ENCODE results near the gene MEF2D.

MEF2D gene

DNA sequence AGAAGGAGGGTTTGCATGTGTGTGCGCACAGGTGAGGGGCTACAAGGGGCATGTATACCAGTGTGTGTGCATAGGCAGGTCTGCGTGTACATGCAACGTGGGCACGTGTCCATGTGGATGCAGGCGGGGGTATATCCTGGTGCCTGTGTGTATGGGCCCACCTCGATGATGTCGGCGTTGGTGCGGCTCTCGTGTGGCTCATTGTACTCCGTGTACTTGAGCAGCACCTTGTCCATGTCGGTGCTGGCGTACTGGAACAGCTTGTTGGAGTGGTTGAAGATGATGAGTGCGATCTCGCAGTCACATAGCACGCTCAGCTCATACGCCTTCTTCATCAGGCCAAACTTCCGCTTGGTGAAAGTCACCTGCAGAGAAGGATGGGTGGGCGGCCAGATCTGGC, 18.3 kb downstream of the MEF2D start:
- Histone ChIP-seq H3K4me3 (ENCODE audit: low read length) (no peak overlapping the region), H3K27ac (ENCODE audit: low read length) (peak overlapping the region; percentile 53), H3K79me2 (ENCODE audit: low read length) (peaks cover 36% of the 10 kb centered on the region)

DNA sequence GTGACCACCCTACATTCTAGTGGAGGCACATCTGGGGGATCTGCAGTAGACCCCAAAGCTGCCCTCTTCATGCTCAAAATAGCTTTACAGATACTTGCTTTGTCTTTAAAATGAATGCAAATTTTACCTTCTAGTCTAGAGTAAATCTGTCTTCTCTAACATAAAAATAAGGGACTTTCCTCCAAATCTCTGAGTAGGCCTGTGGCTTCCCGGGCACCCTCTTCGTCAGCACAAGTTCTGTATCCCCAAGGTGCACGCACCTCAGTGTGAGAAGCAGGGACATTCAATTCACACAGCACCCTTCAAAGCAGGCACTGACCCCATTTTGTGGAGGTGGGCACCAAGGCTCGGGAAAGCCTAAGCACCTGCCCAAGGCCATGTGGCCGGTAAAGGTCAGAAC, 19.0 kb downstream of the MEF2D start:
- H3K9ac ChIP-seq (ENCODE audit: low read length): peak overlapping the region; percentile 36
- peaks cover 32% of the 10 kb centered on the region for H3K4me1 ChIP-seq (ENCODE audit: low read length)
- peak overlapping the region; percentile 54 for H3K4me2 ChIP-seq (ENCODE audit: low read length)

More for the DNA sequence above, 18.3 kb downstream of the MEF2D start:
- Histone ChIP-seq H3K36me3 (replicated peaks; ENCODE audit: low read depth, low read length) (peaks cover 56% of the 10 kb centered on the region), H2AFZ (ENCODE audit: low read depth, low read length) (no peak overlapping the region), H3K4me2 (ENCODE audit: low read length) (peak overlapping the region; percentile 54; the same call in 1 of the 2 replicates), H3K27me3 (ENCODE audit: low read depth, low read length) (no peaks in the 10 kb centered on the region), H4K20me1 (ENCODE audit: insufficient read depth, low read length) (peaks cover 49% of the 10 kb centered on the region), H3K4me1 (ENCODE audit: low read length) (peaks cover 40% of the 10 kb centered on the region), H3K9me3 (ENCODE audit: insufficient read depth, low read length) (no peaks in the 10 kb centered on the region), H3K9ac (ENCODE audit: low read length) (no peak overlapping the region)
- no peak for TF ChIP-seq EZH2phosphoT487 (IDR thresholded peaks at IDR 0.05; ENCODE audit: low read depth)
- TF ChIP-seq, protein P1, sequence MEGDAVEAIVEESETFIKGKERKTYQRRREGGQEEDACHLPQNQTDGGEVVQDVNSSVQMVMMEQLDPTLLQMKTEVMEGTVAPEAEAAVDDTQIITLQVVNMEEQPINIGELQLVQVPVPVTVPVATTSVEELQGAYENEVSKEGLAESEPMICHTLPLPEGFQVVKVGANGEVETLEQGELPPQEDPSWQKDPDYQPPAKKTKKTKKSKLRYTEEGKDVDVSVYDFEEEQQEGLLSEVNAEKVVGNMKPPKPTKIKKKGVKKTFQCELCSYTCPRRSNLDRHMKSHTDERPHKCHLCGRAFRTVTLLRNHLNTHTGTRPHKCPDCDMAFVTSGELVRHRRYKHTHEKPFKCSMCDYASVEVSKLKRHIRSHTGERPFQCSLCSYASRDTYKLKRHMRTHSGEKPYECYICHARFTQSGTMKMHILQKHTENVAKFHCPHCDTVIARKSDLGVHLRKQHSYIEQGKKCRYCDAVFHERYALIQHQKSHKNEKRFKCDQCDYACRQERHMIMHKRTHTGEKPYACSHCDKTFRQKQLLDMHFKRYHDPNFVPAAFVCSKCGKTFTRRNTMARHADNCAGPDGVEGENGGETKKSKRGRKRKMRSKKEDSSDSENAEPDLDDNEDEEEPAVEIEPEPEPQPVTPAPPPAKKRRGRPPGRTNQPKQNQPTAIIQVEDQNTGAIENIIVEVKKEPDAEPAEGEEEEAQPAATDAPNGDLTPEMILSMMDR (IDR thresholded peaks at IDR 0.05; ENCODE audit: low read depth, low read length): no peak

DNA sequence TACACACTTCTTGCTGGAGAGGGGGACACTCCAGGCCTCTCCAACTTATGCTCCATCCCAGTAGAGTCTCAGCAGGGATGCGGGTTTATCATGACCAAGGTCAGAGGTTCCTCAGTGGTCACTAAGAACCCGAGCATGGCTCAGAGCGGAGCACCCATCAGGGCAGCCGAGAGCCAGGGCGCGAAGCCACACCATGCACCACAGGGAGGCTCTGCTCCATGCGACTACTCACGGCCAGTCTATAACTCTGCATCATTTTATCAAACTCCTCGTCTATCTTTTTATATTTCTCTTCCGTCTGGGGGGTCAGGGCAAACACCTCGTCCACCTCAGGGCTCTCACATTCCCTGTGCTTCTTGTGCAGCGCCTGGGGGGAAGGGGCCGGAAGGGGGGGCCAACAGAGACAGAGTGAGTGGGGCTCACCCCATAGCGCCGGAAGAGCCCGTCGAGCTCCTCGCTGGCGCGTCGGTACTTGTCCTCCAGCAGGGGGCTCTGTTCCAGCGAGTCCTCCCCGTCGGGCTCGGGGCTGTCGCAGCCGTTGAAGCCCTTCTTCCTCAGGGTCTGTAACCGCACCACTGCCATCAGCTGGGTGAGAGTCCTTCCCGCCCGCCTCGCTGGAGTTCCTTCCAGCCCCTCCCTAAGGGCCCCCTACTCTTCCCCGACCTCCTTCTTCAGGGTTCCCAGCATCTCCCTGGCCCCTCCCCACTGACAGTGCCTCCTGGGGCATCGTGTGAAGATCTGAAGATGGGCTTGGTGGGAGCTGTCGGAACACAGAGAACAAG, 20.0 kb downstream of the MEF2D start:
- Histone ChIP-seq H2AFZ (ENCODE audit: low read depth, low read length) (no peak overlapping the region), H3K27me3 (ENCODE audit: low read depth, low read length) (no peaks in the 10 kb centered on the region), H3K36me3 (replicated peaks; ENCODE audit: low read depth, low read length) (peaks cover 62% of the 10 kb centered on the region), H3K9ac (ENCODE audit: low read length) (peak overlapping the region; percentile 36), H3K4me2 (ENCODE audit: low read length) (peak overlapping the region; percentile 54), H3K4me1 (ENCODE audit: low read length) (peaks cover 30% of the 10 kb centered on the region), H3K79me2 (ENCODE audit: low read length) (peaks cover 20% of the 10 kb centered on the region), H3K27ac (ENCODE audit: low read length) (peak overlapping the region; percentile 53), H4K20me1 (ENCODE audit: insufficient read depth, low read length) (peaks cover 34% of the 10 kb centered on the region), H3K9me3 (ENCODE audit: insufficient read depth, low read length) (no peaks in the 10 kb centered on the region), H3K4me3 (ENCODE audit: low read length) (peak overlapping the region; percentile 36)
- no peak for TF ChIP-seq EZH2phosphoT487 (IDR thresholded peaks at IDR 0.05; ENCODE audit: low read depth)
- TF ChIP-seq, protein P1 (IDR thresholded peaks at IDR 0.05; ENCODE audit: low read depth, low read length): peak; percentile 86

More for the DNA sequence above, 19.0 kb downstream of the MEF2D start:
- H3K4me3 ChIP-seq (ENCODE audit: low read length): peak overlapping the region; percentile 36; the same call in 1 of the 2 replicates
- H3K36me3 ChIP-seq (replicated peaks; ENCODE audit: low read depth, low read length): peaks cover 60% of the 10 kb centered on the region
- no peaks in the 10 kb centered on the region for H3K9me3 ChIP-seq (ENCODE audit: insufficient read depth, low read length)
- peaks cover 41% of the 10 kb centered on the region for H4K20me1 ChIP-seq (ENCODE audit: insufficient read depth, low read length)
- TF ChIP-seq EZH2phosphoT487 (IDR thresholded peaks at IDR 0.05; ENCODE audit: low read depth): no peak
- TF ChIP-seq, protein P1 (IDR thresholded peaks at IDR 0.05; ENCODE audit: low read depth, low read length): no peak
- H2AFZ ChIP-seq (ENCODE audit: low read depth, low read length): no peak overlapping the region
- no peaks in the 10 kb centered on the region for H3K27me3 ChIP-seq (ENCODE audit: low read depth, low read length)
- peak overlapping the region; percentile 53 for H3K27ac ChIP-seq (ENCODE audit: low read length)
- H3K79me2 ChIP-seq (ENCODE audit: low read length): peaks cover 28% of the 10 kb centered on the region

DNA sequence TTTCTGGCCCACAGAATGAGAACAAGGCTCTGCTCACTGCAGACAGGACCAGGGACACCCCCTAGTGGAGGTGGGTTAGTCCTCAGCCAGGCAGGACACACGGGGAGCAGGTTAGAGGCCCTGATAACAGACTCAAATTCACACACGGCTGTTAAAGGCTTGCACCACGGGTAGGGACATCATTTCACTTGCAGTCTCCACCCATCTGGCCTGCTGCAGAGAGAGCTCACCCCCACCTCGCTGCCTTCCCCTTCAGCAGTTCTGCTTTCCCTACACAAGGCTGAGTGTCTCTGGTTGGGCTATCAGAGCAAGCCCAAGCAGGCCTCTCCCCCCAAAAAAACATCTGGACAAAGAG, 20.6 kb downstream of the MEF2D start:
- Histone ChIP-seq H3K36me3 (replicated peaks; ENCODE audit: low read depth, low read length) (peaks cover 68% of the 10 kb centered on the region), H3K27me3 (ENCODE audit: low read depth, low read length) (no peaks in the 10 kb centered on the region), H3K4me3 (ENCODE audit: low read length) (no peak overlapping the region), H3K4me2 (ENCODE audit: low read length) (no peak overlapping the region), H4K20me1 (ENCODE audit: insufficient read depth, low read length) (peaks cover 30% of the 10 kb centered on the region), H3K79me2 (ENCODE audit: low read length) (peaks cover 16% of the 10 kb centered on the region), H3K9me3 (ENCODE audit: insufficient read depth, low read length) (no peaks in the 10 kb centered on the region), H2AFZ (ENCODE audit: low read depth, low read length) (no peak overlapping the region), H3K9ac (ENCODE audit: low read length) (no peak overlapping the region), H3K4me1 (ENCODE audit: low read length) (peaks cover 30% of the 10 kb centered on the region), H3K27ac (ENCODE audit: low read length) (no peak overlapping the region; the same call in 1 of the 2 replicates)
- TF ChIP-seq, protein P1 (IDR thresholded peaks at IDR 0.05; ENCODE audit: low read depth, low read length): no peak; the same call in none of the 2 replicates
- no peak for TF ChIP-seq EZH2phosphoT487 (IDR thresholded peaks at IDR 0.05; ENCODE audit: low read depth)

Data from OCI-LY3 (cell line).